HuH-7 (cell line): Measurements from ENCODE around the gene CNGA1.

Experiments
- DNase-seq: peaks from one replicate; pipeline ENCODE4 v3.0.0; 2011; ENCODE audit warnings: low spot score

The CNGA1 gene

DNA sequence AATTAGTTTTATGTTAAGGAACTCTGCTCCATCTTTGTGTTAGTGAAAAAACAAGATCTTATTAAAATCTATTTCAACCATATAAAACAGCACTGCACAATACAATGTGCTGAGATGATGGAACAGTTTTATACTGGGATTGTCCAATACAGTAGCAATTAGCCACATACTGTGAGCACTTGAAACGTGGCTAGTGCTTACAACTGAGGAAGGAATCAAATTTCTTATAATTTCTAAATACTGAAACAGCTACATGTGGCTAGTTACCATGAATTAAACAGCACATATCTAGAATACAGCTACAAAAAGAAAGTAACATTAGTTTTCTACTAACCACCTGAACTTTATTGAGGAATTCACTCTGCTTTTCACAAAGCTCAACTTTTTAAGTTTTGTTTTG lies 116.8 kb downstream of the CNGA1 start:
- DNase-seq: no peak

DNA sequence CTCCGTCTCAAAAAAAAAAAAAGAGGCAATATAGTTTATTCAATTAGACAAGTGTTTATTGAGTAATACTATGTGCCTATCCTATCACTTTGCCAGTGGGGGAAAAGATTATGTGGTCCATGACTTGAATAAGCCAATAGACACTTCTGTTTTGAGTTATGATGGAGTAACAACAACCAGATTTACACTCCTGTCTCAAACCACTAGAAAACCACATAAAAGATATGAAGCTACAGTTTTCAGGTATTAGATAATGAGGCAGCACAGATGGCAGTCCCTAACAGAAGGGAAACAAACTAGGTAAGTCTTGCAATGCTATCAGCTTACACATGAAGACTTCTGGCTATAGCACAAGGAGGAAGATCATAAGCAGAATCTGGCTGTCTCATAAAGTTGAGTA lies 124.6 kb downstream of the CNGA1 start:
- no peak for DNase-seq
